AG09309 (cell line): Measurements from ENCODE around the gene NCF2.

Experiments used
- DNase-seq: peaks from one replicate; pipeline ENCODE4 v3.0.0-alpha.2; 2010; ENCODE audit warnings: low read depth
- H3K4me3 ChIP-seq: 2 replicates; pipeline ENCODE4 v1.5.1; 2011; ENCODE audit warnings: mild to moderate bottlenecking, low read depth, low read length, moderate library complexity; ENCODE audit not compliant: control insufficient read depth
- CTCF ChIP-seq: IDR thresholded peaks from 2 replicates; pipeline ENCODE4 v1.5.1; 2011; ENCODE audit warnings: mild to moderate bottlenecking, low read depth, low read length, inconsistent platforms; ENCODE audit not compliant: insufficient read depth, control insufficient read depth; ENCODE audit errors: missing control alignments

NCF2 gene

GRCh38 chr1:183602510-183602909, 12.3 kb upstream of the NCF2 start:
- no peak for TF ChIP-seq CTCF
- no peak overlapping the region for H3K4me3 ChIP-seq
- no peak for DNase-seq

- no peak for TF ChIP-seq CTCF
- H3K4me3 ChIP-seq = no peak overlapping the region
- DNase-seq = no peak
Observed at GRCh38 chr1:183600634-183601033, 10.4 kb upstream of the NCF2 start.

- H3K4me3 ChIP-seq = no peak overlapping the region
- peak; percentile 81 for DNase-seq
- no peak for TF ChIP-seq CTCF
Observed at GRCh38 chr1:183600136-183600535, 9.9 kb upstream of the NCF2 start.

- DNase-seq = no peak
- no peak overlapping the region for H3K4me3 ChIP-seq
- no peak for TF ChIP-seq CTCF
Observed at GRCh38 chr1:183598386-183598785, 8.1 kb upstream of the NCF2 start.

- no peak for DNase-seq
- no peak for TF ChIP-seq CTCF
- no peak overlapping the region for H3K4me3 ChIP-seq
Observed at GRCh38 chr1:183597656-183598347, 7.5 kb upstream of the NCF2 start.

GRCh38 chr1:183596500-183596899, 6.2 kb upstream of the NCF2 start:
- no peak for DNase-seq
- no peak overlapping the region for H3K4me3 ChIP-seq
- no peak for TF ChIP-seq CTCF
